Renal cortex interstitium (tissue), 11 donors: ENCODE data around the gene ZNF304. TPM values are rescaled to one million over a fixed set of nuclear protein-coding genes. Genes with fewer than 3 reads are reported as not detected.
"Not testable (repeated sequence)": the region's sequence is repeated elsewhere in the genome, so short reads cannot be mapped to it uniquely, and the experiment has no call there.

Experiments used
- DNase-seq, 11 donors: peaks; one replicate each; pipeline ENCODE4 v3.0.0-alpha.2; 2013; ENCODE audit warnings: low read depth in 9 of 11, low spot score in 4 of 11; ENCODE audit errors: extremely low read depth in 1 of 11
- polyA plus RNA-seq, 3 donors: library from polyadenylated mRNA; unstranded; fragments of 120-200 nt; gene quantifications; one replicate each; pipeline ENCODE4 v1.2.1, GENCODE V29; 2013; ENCODE audit not compliant: insufficient read length in 3 of 3

The ZNF304 gene
- polyA plus RNA-seq, 3 donors: 16.2 to 17.6 (median 17.3) TPM

DNA sequence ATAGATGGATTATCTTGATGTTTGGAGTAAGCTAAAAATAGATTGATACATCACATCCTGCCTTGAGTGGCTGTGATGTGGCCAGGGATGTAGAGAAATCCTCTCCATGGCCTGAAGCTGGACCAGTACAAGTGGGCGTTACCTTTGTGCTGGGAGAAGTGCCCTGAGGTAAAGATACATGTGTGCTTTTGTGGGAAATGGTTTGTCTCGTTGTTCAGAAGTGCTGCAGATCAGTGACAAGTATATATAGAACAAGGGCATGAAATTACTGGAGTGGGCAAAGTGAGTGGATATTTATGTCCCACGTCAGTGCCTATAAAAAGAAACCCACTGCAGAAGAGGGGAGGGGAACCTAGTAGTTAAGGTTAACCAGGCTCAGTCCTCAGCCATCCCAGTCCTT, 12.2 kb upstream of the ZNF304 start:
- DNase-seq: no peak

DNA sequence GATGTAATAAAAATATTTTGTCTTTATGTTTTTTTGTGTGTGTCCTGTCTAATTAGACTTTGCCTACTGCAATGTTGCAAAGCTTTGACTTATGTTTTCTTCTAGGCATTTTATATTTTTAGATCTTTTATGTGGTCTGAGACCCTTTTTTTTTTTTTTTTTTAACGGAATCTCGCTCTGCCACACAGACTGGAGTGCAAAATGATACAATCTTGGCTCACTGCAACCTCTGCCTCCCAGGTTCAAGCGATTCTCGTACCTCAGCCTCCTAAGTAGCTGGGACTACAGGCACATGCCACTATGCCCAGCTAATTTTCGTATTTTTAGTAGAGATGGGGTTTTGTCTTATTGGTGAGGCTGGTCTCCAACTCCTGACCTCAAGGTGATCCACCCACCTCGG, 8.5 kb upstream of the ZNF304 start:
- no peak for DNase-seq

DNA sequence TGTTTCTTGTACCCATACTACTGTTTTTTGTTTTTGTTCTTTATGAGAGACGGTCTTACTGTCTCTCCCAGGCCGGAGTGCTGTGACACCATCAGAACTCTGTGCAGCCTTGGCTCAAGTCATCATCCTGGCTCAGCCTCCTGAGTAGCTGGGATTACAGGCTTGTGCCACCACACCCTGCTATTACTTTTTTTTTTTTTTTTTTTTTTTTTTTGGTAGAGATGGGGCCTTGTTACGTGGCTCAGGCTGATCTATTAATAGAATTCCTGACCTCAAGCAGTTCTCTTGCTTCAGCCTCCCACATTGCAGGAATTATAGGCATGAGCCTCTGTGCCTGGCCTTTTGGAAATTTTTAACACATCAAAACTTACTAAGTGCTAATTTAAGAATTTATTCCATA, 2.9 kb upstream of the ZNF304 start:
- no peak for DNase-seq

GRCh38 chr19:57351867-57352266, 796 bp downstream of the ZNF304 start:
- no peak for DNase-seq

- no peak for DNase-seq
Observed at GRCh38 chr19:57355916-57356315, 4.8 kb downstream of the ZNF304 start.

- no peak for DNase-seq
Observed at GRCh38 chr19:57357406-57357805, 6.3 kb downstream of the ZNF304 start.

DNA sequence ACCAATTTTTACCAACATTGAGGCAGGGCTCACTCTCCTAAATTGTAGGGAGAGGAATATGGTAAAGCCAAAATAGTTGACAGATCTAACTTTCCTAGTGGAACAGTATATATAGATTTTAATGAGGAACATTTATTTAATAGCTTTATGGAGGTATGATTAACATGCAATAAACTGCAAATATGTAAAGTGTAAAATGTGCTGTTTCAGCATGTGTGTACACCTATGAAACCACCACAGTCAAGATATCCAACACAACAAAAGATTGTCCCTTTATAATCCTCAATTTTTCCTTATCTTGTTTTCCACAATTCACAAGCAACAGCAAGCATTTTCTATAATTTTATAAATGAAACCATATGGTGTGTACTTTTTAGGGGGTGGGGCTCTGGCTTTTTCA, 8.2 kb downstream of the ZNF304 start:
- DNase-seq: no peak

- no peak for DNase-seq
Observed at GRCh38 chr19:57362419-57362818, 11.3 kb downstream of the ZNF304 start.

- peak; percentile 98 to 100 (median 99) for DNase-seq
Observed at GRCh38 chr19:57362997-57363687, 12.1 kb downstream of the ZNF304 start, which contains the start of the genes TRAPPC2B and ZNF547. TSS of gene TRAPPC2B (plus strand) at chr19:57363551. CDS start at chr19:57364834, 1,283 bp downstream. TSS of gene ZNF547 (plus strand) at chr19:57363551. CDS start at chr19:57368556, 5,005 bp downstream.

DNA sequence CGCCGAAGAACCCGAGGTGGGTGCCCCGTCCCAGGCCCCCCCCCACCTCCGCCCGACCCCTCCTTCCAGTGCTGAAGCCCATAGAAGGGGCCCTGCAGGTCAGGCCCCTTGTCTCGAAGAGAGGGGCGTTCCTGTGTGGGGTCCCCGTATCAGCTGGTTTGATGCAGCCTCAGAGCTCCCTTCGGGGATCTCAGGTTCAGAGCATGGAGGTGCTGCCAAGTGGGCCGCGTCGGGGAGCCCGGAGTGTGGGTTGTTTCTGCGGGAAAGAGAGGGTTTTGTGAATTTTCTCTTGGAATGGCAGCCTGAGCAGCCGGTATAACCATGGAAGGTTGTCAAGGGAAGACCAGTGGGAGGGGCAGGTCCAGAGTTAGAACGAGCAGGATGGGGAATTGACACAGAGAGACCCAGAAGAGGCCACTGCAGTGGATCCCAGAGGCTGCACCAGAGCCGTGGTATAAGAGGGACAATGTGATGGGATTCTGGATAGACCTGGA, 12.7 kb downstream of the ZNF304 start:
- peak in 1 of 11 donors; percentile 10 for DNase-seq

DNA sequence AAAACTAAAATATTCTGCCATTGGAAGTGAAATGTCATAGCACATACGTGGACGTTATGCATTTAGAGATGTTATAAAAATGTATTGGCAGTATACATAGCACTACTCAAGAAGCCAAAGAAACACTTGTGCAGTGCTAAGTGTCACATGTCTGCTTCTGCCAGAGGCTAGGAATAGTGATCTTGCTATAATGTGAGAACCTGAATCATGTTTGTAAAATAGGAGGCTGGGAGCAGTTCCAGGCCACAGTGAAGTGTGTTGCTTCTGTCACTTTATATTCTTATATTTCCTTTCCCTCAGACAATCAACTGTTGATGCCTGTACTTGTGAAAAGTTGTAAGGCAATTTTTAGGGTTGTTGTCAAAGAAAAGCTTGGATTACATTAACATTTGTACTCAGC, 15.7 kb downstream of the ZNF304 start:
- DNase-seq: no peak

DNA sequence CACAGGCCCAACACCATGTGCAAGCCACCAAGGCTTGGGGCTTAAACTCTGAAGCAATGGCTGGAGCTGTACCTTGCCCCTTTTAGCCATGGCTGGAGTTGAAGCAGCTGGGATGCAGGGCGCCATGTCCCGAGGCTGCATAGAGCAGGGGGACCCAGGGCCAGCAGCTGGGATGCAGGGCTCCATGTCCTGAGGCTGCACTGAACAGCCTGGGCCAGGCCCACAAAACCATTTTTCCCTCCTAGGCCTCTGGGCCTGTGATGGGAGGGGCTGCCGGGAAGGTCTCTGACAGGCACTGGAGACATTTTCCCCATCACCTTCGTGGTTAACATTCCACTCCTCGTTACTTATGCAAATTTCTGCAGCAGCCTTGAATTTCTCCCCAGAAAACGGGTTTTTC, 23.1 kb downstream of the ZNF304 start:
- no peak for DNase-seq

DNA sequence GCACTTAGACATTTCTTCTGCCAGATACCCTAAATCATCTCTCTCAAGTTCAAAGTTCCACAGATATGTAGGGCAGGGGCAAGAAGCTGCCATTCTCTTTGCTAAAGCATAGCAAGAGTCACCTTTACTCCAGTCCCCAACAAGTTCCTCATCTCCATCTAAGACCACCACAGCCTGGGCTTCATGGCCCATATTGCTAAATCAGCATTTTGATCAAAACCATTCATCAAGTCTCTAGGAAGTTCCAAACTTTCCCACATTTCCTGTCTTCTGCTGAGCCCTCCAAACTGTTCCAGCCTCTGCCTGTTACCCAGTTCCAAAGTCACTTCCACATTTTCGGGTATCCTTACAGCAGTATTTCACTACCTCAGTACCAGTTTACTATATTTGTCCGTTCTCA, 23.6 kb downstream of the ZNF304 start:
- DNase-seq: not testable (repeated sequence)

DNA sequence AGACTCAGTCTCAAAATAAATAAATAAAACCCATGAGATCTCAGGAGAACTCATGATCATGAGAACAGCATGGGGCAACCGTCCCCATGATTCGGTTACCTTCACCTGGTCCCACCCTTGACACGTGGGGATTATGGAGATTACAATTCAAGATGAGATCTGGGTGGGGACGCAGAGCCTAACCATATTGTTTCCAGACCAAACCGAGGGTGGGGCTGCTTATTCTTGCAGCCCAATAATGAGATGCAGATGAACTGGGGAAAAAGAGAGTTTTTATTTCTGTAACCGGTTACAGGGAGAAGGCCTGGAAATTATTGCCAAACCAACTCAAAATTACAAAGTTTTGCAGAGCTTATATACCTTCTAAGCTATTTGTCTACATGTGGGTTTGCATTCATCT, 25.1 kb downstream of the ZNF304 start:
- DNase-seq: no peak

GRCh38 chr19:57377498-57378146, 26.6 kb downstream of the ZNF304 start:
- DNase-seq: no peak

- DNase-seq: no peak
Observed at GRCh38 chr19:57380923-57381322, 29.9 kb downstream of the ZNF304 start.

- no peak for DNase-seq
Observed at GRCh38 chr19:57382806-57383488, 31.9 kb downstream of the ZNF304 start.

GRCh38 chr19:57389194-57389729, 38.2 kb downstream of the ZNF304 start:
- no peak for DNase-seq

GRCh38 chr19:57389730-57390598, 38.9 kb downstream of the ZNF304 start, which contains the start of gene ZNF548:
TSS of gene ZNF548 (plus strand) at chr19:57389854. CDS start at chr19:57390100, 246 bp downstream.
- DNase-seq: peak; percentile 93 to 99 (median 97)
